ENCODE measurements around the gene MMP11.

GRCh38 chr22:23780146-23780748 lies 7.6 kb downstream of the MMP11 start:
- TF ChIP-seq CTCF (IDR thresholded peaks at IDR 0.05; ENCODE audit: low read depth, low read length) (no peak), EZH2phosphoT487 (IDR thresholded peaks at IDR 0.05; ENCODE audit: low read depth) (no peak)
